T-helper 22 cell (primary cell): Measurements from ENCODE around the gene UROS.

ENCODE experiments used
- DNase-seq: peaks from one replicate; pipeline ENCODE4 v3.0.0-alpha.2; 2020; ENCODE audit warnings: low read depth

The UROS gene

GRCh38 chr10:125836746-125837145 is 13.7 kb upstream of the UROS start:
- DNase-seq: no peak

GRCh38 chr10:125828311-125828710 is 5.3 kb upstream of the UROS start:
- no peak for DNase-seq

GRCh38 chr10:125827133-125827532 is 4.1 kb upstream of the UROS start:
- DNase-seq: no peak

GRCh38 chr10:125824736-125825135 is 1.7 kb upstream of the UROS start:
- no peak for DNase-seq

- no peak for DNase-seq
Measured at GRCh38 chr10:125823663-125824251, 699 bp upstream of the UROS start.

- DNase-seq: no peak
Measured at GRCh38 chr10:125820701-125821100, 2.4 kb downstream of the UROS start.

GRCh38 chr10:125817337-125817946 is 5.6 kb downstream of the UROS start:
- DNase-seq: no peak

GRCh38 chr10:125816548-125816947 is 6.5 kb downstream of the UROS start:
- DNase-seq: no peak

- DNase-seq: no peak
Measured at GRCh38 chr10:125815764-125816163, 7.3 kb downstream of the UROS start.

GRCh38 chr10:125812128-125812750 is 10.8 kb downstream of the UROS start:
- DNase-seq: no peak

GRCh38 chr10:125811251-125811650 is 11.8 kb downstream of the UROS start:
- no peak for DNase-seq

- no peak for DNase-seq
Measured at GRCh38 chr10:125808047-125808446, 15.0 kb downstream of the UROS start.

GRCh38 chr10:125802739-125803138 is 20.3 kb downstream of the UROS start:
- DNase-seq: no peak

- DNase-seq: no peak
Measured at GRCh38 chr10:125802131-125802530, 20.9 kb downstream of the UROS start.

- no peak for DNase-seq
Measured at GRCh38 chr10:125801574-125801973, 21.5 kb downstream of the UROS start.

GRCh38 chr10:125799451-125800182 is 23.4 kb downstream of the UROS start:
- DNase-seq: no peak

- DNase-seq: no peak
Measured at GRCh38 chr10:125797994-125798662, 24.9 kb downstream of the UROS start.

GRCh38 chr10:125797424-125797823 is 25.6 kb downstream of the UROS start:
- no peak for DNase-seq

GRCh38 chr10:125795637-125796190 is 27.3 kb downstream of the UROS start:
- no peak for DNase-seq

- DNase-seq: no peak
Measured at GRCh38 chr10:125795128-125795527, 27.9 kb downstream of the UROS start.

- DNase-seq: no peak
Measured at GRCh38 chr10:125792342-125793300, 30.4 kb downstream of the UROS start.
